Measurements from ENCODE around the gene CCDC74B. TPM values are rescaled to one million over a fixed set of nuclear protein-coding genes. Genes with fewer than 3 reads are reported as not detected.

Gene CCDC74B
- total and polyA plus RNA-seq, 2 of the 8 experiments (the other 6 are each of a cell fraction or from before 2014, with no cell fraction given), result 6.4 to 6.7 TPM

DNA sequence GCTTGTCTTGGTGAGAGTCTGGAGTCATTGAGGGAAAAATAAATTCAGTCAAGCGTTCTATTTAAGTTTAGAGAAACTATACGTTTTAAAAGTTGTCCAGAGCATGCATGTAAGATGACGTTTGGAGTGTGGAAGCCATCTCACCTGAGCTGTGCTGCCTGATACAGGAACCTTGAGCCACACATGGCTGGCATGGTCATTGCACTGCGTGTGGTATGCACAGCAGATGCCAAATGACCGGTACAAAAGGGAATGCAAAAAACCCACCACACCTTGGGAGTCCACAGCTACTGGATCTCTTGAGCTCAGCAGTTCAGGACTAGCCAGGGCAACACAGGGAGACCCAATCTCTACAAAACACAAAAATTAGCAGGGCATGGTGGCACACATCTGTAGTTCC is 41.5 kb upstream of the CCDC74B start:
- Histone ChIP-seq H3K4ac (replicated peaks; ENCODE audit: insufficient read length, low read depth, low read length) (no peak overlapping the region), H3K14ac (ENCODE audit: insufficient read length) (no peak overlapping the region), H3K79me2 (ENCODE audit: control insufficient read depth in 1 of 2, insufficient read depth in 2 of 2, low read length in 2 of 2) (peaks cover 0 to 3% of the 10 kb centered on the region in 2 experiments; a peak in 1 of 4 replicates), H3K23me2 (ENCODE audit: low read depth, low read length) (peaks cover 2% of the 10 kb centered on the region; the same call in 1 of the 2 replicates), H3K27me3 (replicated peaks in 1 of 4; ENCODE audit: control insufficient read depth in 3 of 4, extremely low read depth in 1 of 4, insufficient read depth in 3 of 4, low read length in 3 of 4) (no peaks in the 10 kb centered on the region), H3K36me3 (ENCODE audit: control insufficient read depth in 2 of 4, insufficient read depth in 4 of 4, low read length in 3 of 4) (peaks cover 0 to 4% (median 0%) of the 10 kb centered on the region in 4 experiments; a peak in 1 of 8 replicates), H3K4me1 (replicated peaks in 1 of 4; ENCODE audit: control insufficient read depth in 3 of 4, insufficient read depth in 4 of 4, low read length in 3 of 4) (peaks cover 0 to 7% (median 3%) of the 10 kb centered on the region in 4 experiments; a peak in 4 of 7 replicates), H2AK5ac (ENCODE audit: low read depth, low read length) (no peak overlapping the region), H4K8ac (ENCODE audit: extremely low read depth, insufficient read depth, low read length) (no peak overlapping the region), H3K27ac (ENCODE audit: low read depth, low read length) (no peak overlapping the region), H3K9ac (replicated peaks in 1 of 4; ENCODE audit: extremely low read depth in 1 of 4, low read depth in 3 of 4, low read length in 3 of 4) (no peak overlapping the region), H2BK5ac (ENCODE audit: low read depth, low read length) (no peak overlapping the region), H3K79me1 (ENCODE audit: low read depth, low read length) (no peaks in the 10 kb centered on the region), H3K4me3 (ENCODE audit: extremely low read depth in 1 of 4, insufficient read depth in 2 of 4, low read depth in 3 of 4, low read length in 4 of 4) (no peak overlapping the region), H2AFZ (ENCODE audit: low read length) (no peak overlapping the region), H2BK120ac (replicated peaks; ENCODE audit: low read depth, low read length) (no peak overlapping the region), H4K91ac (replicated peaks; ENCODE audit: insufficient read length, low read length) (no peak overlapping the region), H3K56ac (replicated peaks; ENCODE audit: insufficient read length, low read depth, low read length) (no peak overlapping the region), H2BK12ac (ENCODE audit: low read depth, low read length) (no peak overlapping the region), H3K4me2 (ENCODE audit: insufficient read depth in 1 of 2, low read depth in 2 of 2, low read length in 2 of 2) (no peak overlapping the region), H2BK20ac (ENCODE audit: low read length) (no peak overlapping the region), H3K18ac (ENCODE audit: extremely low read depth, low read length) (no peak overlapping the region), H3K9me3 (ENCODE audit: insufficient read depth in 2 of 2, low read depth in 1 of 2, low read length in 1 of 2) (no peaks in the 10 kb centered on the region), H2BK15ac (ENCODE audit: low read length) (no peak overlapping the region), H4K20me1 (replicated peaks in 1 of 2; ENCODE audit: control insufficient read depth in 1 of 2, insufficient read depth in 2 of 2, low read length in 2 of 2) (no peaks in the 10 kb centered on the region), H3K23ac (ENCODE audit: insufficient read length) (no peak overlapping the region), H4K5ac (ENCODE audit: insufficient read length, low read depth, low read length) (no peak overlapping the region)
- 97% methylated on average over 5 of the region's 5 CpGs; no CpG with 5 or more reads in 1 of the 2 experiments for WGBS, 2 experiments (ENCODE audit: extremely low coverage in 1 of 2, insufficient coverage in 1 of 2, insufficient read length in 1 of 2, insufficient replicate concordance in 2 of 2, low coverage in 1 of 2, low lambda C conversion rate in 2 of 2, missing lambda C conversion rate in 1 of 2)
- ChIA-PET POLR2A (ENCODE audit: partially characterized antibody) (interaction anchor here (0.6 to 1.1 kb wide), 2 partner anchors 1301 to 1303 kb away, joined by 3 to 6 read pairs; no protein-coding TSS in a partner anchor), CTCF (ENCODE audit: partially characterized antibody) (interaction anchor here (2.6 kb wide), 1 partner anchor 146 kb away, joined by 9 read pairs; no protein-coding TSS in a partner anchor)
- DNase-seq (ENCODE audit: low read depth in 1 of 2, low spot score in 2 of 2) (no peak), FAIRE-seq (no peak)
- TF ChIP-seq YY1 (IDR thresholded peaks at IDR 0.05; ENCODE audit: low read depth, low read length), result no peak
- TF ChIP-seq SIN3A (conservative IDR thresholded peaks at IDR 0.05 in 1 of 2, IDR thresholded peaks at IDR 0.05 in 1 of 2; ENCODE audit: low read depth in 1 of 2, low read length in 2 of 2), result no peak
- TF ChIP-seq CREB1 (IDR thresholded peaks at IDR 0.05), result no peak
- TF ChIP-seq ATF2 (IDR thresholded peaks at IDR 0.05; ENCODE audit: low read length), result no peak
- TF ChIP-seq TBP (IDR thresholded peaks at IDR 0.05; ENCODE audit: low read depth, low read length), result no peak
- TF ChIP-seq SUZ12 (IDR thresholded peaks at IDR 0.05; ENCODE audit: low read length), result no peak
- no peak for TF ChIP-seq CHD2 (IDR thresholded peaks at IDR 0.05; ENCODE audit: low read length)
- TF ChIP-seq FOSL1 (IDR thresholded peaks at IDR 0.05; ENCODE audit: insufficient read depth, low read depth, low read length), result no peak
- no peak for TF ChIP-seq TAF7 (optimal IDR thresholded peaks at IDR 0.05; ENCODE audit: borderline replicate concordance, low read depth, low read length)
- TF ChIP-seq SIX5 (IDR thresholded peaks at IDR 0.05; ENCODE audit: low read depth, low read length), result no peak
- no peak for TF ChIP-seq EP300 (IDR thresholded peaks at IDR 0.05; ENCODE audit: borderline replicate concordance in 1 of 2, low read depth in 2 of 2, low read length in 2 of 2)
- no peak for TF ChIP-seq TAF1 (IDR thresholded peaks at IDR 0.05; ENCODE audit: low read depth, low read length)
- TF ChIP-seq GTF2F1 (IDR thresholded peaks at IDR 0.05; ENCODE audit: borderline replicate concordance, low read depth, low read length), result no peak

All from H1 (cell line).